GM23338 (cell line): ENCODE data around the gene C1orf174. TPM values are rescaled to one million over a fixed set of nuclear protein-coding genes. Genes with fewer than 3 reads are reported as not detected.

ENCODE experiments used
- ATAC-seq: fragments of 200-7000 bp; cut with Tn5 transposase; 3 replicates; pipeline ENCODE4 v1.9.1; 2020
- DNase-seq: peaks from one replicate; pipeline ENCODE4 v3.0.0-alpha.2; 2015; ENCODE audit warnings: low spot score
- H2AFZ ChIP-seq: fragments of 200-600 bp; sonication (generic); 2 replicates; pipeline ENCODE4 v1.8.0; 2016; ENCODE audit warnings: antibody characterized with exemption, mild to moderate bottlenecking, moderate library complexity
- H3F3A ChIP-seq: fragments of 200-600 bp; sonication (generic); replicated peaks from 2 replicates; pipeline ENCODE4 v1.8.0; 2017; ENCODE audit warnings: antibody characterized with exemption, mixed run types, low read depth
- H3K27ac ChIP-seq: fragments of 200-600 bp; sonication (generic); 2 replicates; pipeline ENCODE4 v1.6.1; 2016; ENCODE audit warnings: low read depth
- H3K27me3 ChIP-seq: fragments of 200-600 bp; sonication (generic); 2 replicates; pipeline ENCODE4 v1.8.0; 2016; ENCODE audit warnings: mild to moderate bottlenecking, mixed run types, moderate library complexity; ENCODE audit not compliant: insufficient read depth
- H3K36me3 ChIP-seq: fragments of 200-600 bp; sonication (generic); 2 replicates; pipeline ENCODE4 v1.8.0; 2016; ENCODE audit warnings: mild to moderate bottlenecking; ENCODE audit not compliant: insufficient read depth
- H3K4me1 ChIP-seq: fragments of 200-600 bp; sonication (generic); 2 replicates; pipeline ENCODE4 v1.8.0; 2016; ENCODE audit warnings: mild to moderate bottlenecking, moderate library complexity; ENCODE audit not compliant: insufficient read depth
- H3K4me2 ChIP-seq: fragments of 200-600 bp; sonication (generic); 2 replicates; pipeline ENCODE4 v1.7.1; 2017; ENCODE audit warnings: mixed run types
- H3K4me3 ChIP-seq: fragments of 200-600 bp; sonication (generic); 2 replicates; pipeline ENCODE4 v1.6.1; 2016; ENCODE audit warnings: mixed run types
- H3K79me2 ChIP-seq: fragments of 200-600 bp; sonication (generic); replicated peaks from 2 replicates; pipeline ENCODE4 v1.8.0; 2017; ENCODE audit warnings: mild to moderate bottlenecking; ENCODE audit not compliant: insufficient read depth
- H3K9me2 ChIP-seq: fragments of 200-600 bp; sonication (generic); 2 replicates; pipeline ENCODE4 v1.8.0; 2017; ENCODE audit not compliant: insufficient read depth
- H4K20me1 ChIP-seq: fragments of 200-600 bp; sonication (generic); replicated peaks from 2 replicates; pipeline ENCODE4 v1.8.0; 2017; ENCODE audit warnings: mild to moderate bottlenecking; ENCODE audit not compliant: insufficient read depth
- H3K27ac Mint-ChIP-seq: 2 replicates; pipeline ENCODE4 v1.8.0; 2020; ENCODE audit warnings: inconsistent platforms, mild to moderate bottlenecking, moderate library complexity, mixed read lengths
- H3K27me3 Mint-ChIP-seq: 3 replicates; pipeline ENCODE4 v1.8.0; 2022; ENCODE audit warnings: low read depth, mild to moderate bottlenecking, moderate library complexity, mixed read lengths, inconsistent platforms; ENCODE audit not compliant: insufficient read depth, poor library complexity
- H3K36me3 Mint-ChIP-seq: 3 replicates; pipeline ENCODE4 v1.8.0; 2021; ENCODE audit warnings: low read depth, mild to moderate bottlenecking, inconsistent platforms, moderate library complexity, mixed read lengths
- H3K4me1 Mint-ChIP-seq: 3 replicates; pipeline ENCODE4 v1.8.0; 2020; ENCODE audit warnings: mild to moderate bottlenecking, inconsistent platforms, mixed read lengths
- H3K4me3 Mint-ChIP-seq: 3 replicates; pipeline ENCODE4 v1.8.0; 2021; ENCODE audit warnings: moderate library complexity, mild to moderate bottlenecking, inconsistent platforms, mixed read lengths
- H3K9me3 Mint-ChIP-seq: 3 replicates; pipeline ENCODE4 v1.8.0; 2020; ENCODE audit warnings: moderate library complexity, mild to moderate bottlenecking, inconsistent platforms, mixed read lengths
- CREB1 ChIP-seq: fragments of 250-450 bp; sonication (Bioruptor Pico); IDR thresholded peaks from 2 replicates; pipeline ENCODE4 v1.5.0; 2020; ENCODE audit warnings: low read depth, mild to moderate bottlenecking, moderate library complexity
- JUNB ChIP-seq: IDR thresholded peaks from one replicate; pipeline ENCODE4 v1.6.1; 2016; ENCODE audit warnings: antibody characterized with exemption; ENCODE audit not compliant: unreplicated experiment
- NANOG ChIP-seq: IDR thresholded peaks from 2 replicates; pipeline ENCODE4 v1.6.1; 2016; ENCODE audit warnings: antibody characterized with exemption, borderline replicate concordance
- POLR2AphosphoS5 ChIP-seq: IDR thresholded peaks from 2 replicates; pipeline ENCODE4 v1.6.1; 2016; ENCODE audit warnings: antibody characterized with exemption, low read depth
- ZNF114 ChIP-seq: fragments of 250-450 bp; sonication (Bioruptor Pico); IDR thresholded peaks from 2 replicates; pipeline ENCODE4 v1.5.0; 2020; ENCODE audit warnings: mild to moderate bottlenecking, moderate library complexity
- ZNF331 ChIP-seq: fragments of 250-450 bp; sonication (Bioruptor Pico); IDR thresholded peaks from 2 replicates; pipeline ENCODE4 v1.5.0; 2020; ENCODE audit warnings: low read depth, mild to moderate bottlenecking, moderate library complexity
- polyA plus RNA-seq: library from polyadenylated mRNA; unstranded; fragments of >200 nt; fragmentation: Nextera tagmentation; extraction: Ambion mirVana; gene quantifications from 2 replicates; pipeline ENCODE4 v1.2.1, GENCODE V29; 2016
- total RNA-seq: library from RNA; depleted of rRNA; stranded (reverse); fragments of >200 nt; shearing (Covaris generic); gene quantifications from 2 replicates; pipeline ENCODE4 v1.2.3, GENCODE V29; 2014
- TF ChIP-seq, protein P1 (sequence below), 2 experiments: fragments of 200-600 bp in 1 of 2; sonication (generic) in 1 of 2; conservative IDR thresholded peaks; 2 replicates each; pipeline versions ENCODE4 v1.5.1 to v1.6.1; 2016 to 2017; ENCODE audit warnings: antibody characterized with exemption in 2 of 2, low read depth in 2 of 2, mild to moderate bottlenecking in 2 of 2, moderate library complexity in 1 of 2
- TF ChIP-seq, protein P2 (sequence below): fragments of 250-450 bp; sonication (Bioruptor Pico); IDR thresholded peaks from 2 replicates; pipeline ENCODE4 v1.5.0; 2020; ENCODE audit warnings: mild to moderate bottlenecking, moderate library complexity
- TF ChIP-seq, protein P3 (sequence below): IDR thresholded peaks from 2 replicates; pipeline ENCODE4 v1.6.1; 2016; ENCODE audit warnings: antibody characterized with exemption

Gene C1orf174
- total and polyA plus RNA-seq, 2 experiments from 2014 or later, result 28.5 to 28.7 TPM

DNA sequence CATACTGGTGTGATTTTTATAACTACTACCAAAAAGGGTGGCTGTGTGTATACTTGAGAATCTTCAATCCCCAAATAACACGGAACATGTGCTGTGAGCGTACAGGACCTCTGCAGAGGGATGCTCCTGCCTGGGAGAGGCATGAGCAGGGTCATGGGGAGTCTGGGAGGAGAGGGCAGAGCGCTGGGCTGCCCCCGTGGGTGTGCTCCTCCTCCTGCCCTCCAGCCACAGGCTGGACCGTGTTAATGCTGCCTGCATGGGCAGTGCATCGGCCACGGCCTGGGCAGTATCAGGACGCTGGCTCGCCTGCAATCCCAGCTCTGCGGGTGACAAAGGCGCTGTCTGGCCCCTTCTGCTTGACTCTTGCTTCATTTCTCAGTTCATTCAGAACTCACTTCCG, 49.2 kb downstream of the C1orf174 start:
- no peak for TF ChIP-seq JUNB
- TF ChIP-seq, protein P1, sequence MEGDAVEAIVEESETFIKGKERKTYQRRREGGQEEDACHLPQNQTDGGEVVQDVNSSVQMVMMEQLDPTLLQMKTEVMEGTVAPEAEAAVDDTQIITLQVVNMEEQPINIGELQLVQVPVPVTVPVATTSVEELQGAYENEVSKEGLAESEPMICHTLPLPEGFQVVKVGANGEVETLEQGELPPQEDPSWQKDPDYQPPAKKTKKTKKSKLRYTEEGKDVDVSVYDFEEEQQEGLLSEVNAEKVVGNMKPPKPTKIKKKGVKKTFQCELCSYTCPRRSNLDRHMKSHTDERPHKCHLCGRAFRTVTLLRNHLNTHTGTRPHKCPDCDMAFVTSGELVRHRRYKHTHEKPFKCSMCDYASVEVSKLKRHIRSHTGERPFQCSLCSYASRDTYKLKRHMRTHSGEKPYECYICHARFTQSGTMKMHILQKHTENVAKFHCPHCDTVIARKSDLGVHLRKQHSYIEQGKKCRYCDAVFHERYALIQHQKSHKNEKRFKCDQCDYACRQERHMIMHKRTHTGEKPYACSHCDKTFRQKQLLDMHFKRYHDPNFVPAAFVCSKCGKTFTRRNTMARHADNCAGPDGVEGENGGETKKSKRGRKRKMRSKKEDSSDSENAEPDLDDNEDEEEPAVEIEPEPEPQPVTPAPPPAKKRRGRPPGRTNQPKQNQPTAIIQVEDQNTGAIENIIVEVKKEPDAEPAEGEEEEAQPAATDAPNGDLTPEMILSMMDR (conservative IDR thresholded peaks at IDR 0.05; ENCODE audit: low read depth in 2 of 2), result no peak
- no peak for TF ChIP-seq NANOG
- no peak for TF ChIP-seq ZNF114
- no peak for TF ChIP-seq POLR2AphosphoS5
- H3K27ac ChIP-seq, result no peak overlapping the region
- H3K4me1 ChIP-seq, result no peaks in the 10 kb centered on the region
- H2AFZ ChIP-seq, result no peak overlapping the region
- no peaks in the 10 kb centered on the region for H3K9me3 Mint-ChIP-seq
- H3K27me3 Mint-ChIP-seq, result peaks cover 7% of the 10 kb centered on the region
- peaks cover 25% of the 10 kb centered on the region for H3K79me2 ChIP-seq
- peaks cover 7% of the 10 kb centered on the region; the same call in 1 of the 3 replicates for H3K4me1 Mint-ChIP-seq
- no peak overlapping the region for H3K4me3 Mint-ChIP-seq
- no peaks in the 10 kb centered on the region for H3K36me3 ChIP-seq
- H3K36me3 Mint-ChIP-seq, result no peaks in the 10 kb centered on the region
- no peaks in the 10 kb centered on the region for H3K27me3 ChIP-seq
- no peak overlapping the region for H3K4me3 ChIP-seq
- no peaks in the 10 kb centered on the region; the same call in 1 of the 2 replicates for H4K20me1 ChIP-seq
- no peak for DNase-seq
- no peaks in the 10 kb centered on the region for H3F3A ChIP-seq
- no peak for ATAC-seq
- no peaks in the 10 kb centered on the region for H3K9me2 ChIP-seq
- no peak overlapping the region for H3K4me2 ChIP-seq
- H3K27ac Mint-ChIP-seq, result no peak overlapping the region

DNA sequence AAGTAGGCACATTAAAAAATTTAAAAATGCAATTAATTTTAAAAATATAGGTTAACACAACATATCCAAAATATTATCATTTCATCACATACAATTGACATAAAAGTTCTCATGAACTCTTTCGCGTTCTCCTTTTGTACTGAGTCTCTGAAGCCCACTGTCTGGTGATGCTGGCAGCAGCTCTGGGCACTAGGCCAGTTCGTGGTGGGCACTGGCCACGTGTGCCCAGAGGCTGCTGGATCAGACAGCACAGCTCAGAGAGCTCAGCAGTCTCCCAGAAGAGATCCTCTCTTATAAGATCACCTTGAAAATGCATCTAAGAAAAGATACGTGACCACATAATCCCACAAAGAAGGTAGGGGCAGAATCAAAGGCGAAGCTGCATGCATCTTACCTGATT, 53.0 kb downstream of the C1orf174 start:
- no peaks in the 10 kb centered on the region for H3K9me2 ChIP-seq
- no peaks in the 10 kb centered on the region for H3K4me1 Mint-ChIP-seq
- H2AFZ ChIP-seq, result no peak overlapping the region
- no peaks in the 10 kb centered on the region; the same call in 1 of the 2 replicates for H4K20me1 ChIP-seq
- H3K27me3 ChIP-seq, result no peaks in the 10 kb centered on the region
- no peaks in the 10 kb centered on the region for H3K79me2 ChIP-seq
- H3K36me3 ChIP-seq, result 0 out of 2 replicates have a peak, but pooled peaks cover 4% of the 10 kb centered on the region
- H3K4me3 ChIP-seq, result no peak overlapping the region
- no peak overlapping the region for H3K27ac ChIP-seq
- no peaks in the 10 kb centered on the region for H3K4me1 ChIP-seq
- H3K4me2 ChIP-seq, result no peak overlapping the region
- peaks cover 2% of the 10 kb centered on the region for H3K27me3 Mint-ChIP-seq
- H3K36me3 Mint-ChIP-seq, result peaks cover 16% of the 10 kb centered on the region; the same call in 2 of the 3 replicates
- no peak for DNase-seq
- H3K9me3 Mint-ChIP-seq, result no peaks in the 10 kb centered on the region
- H3K27ac Mint-ChIP-seq, result no peak overlapping the region
- H3K4me3 Mint-ChIP-seq, result no peak overlapping the region
- H3F3A ChIP-seq, result no peaks in the 10 kb centered on the region
- ATAC-seq, result no peak
- TF ChIP-seq, protein P2, sequence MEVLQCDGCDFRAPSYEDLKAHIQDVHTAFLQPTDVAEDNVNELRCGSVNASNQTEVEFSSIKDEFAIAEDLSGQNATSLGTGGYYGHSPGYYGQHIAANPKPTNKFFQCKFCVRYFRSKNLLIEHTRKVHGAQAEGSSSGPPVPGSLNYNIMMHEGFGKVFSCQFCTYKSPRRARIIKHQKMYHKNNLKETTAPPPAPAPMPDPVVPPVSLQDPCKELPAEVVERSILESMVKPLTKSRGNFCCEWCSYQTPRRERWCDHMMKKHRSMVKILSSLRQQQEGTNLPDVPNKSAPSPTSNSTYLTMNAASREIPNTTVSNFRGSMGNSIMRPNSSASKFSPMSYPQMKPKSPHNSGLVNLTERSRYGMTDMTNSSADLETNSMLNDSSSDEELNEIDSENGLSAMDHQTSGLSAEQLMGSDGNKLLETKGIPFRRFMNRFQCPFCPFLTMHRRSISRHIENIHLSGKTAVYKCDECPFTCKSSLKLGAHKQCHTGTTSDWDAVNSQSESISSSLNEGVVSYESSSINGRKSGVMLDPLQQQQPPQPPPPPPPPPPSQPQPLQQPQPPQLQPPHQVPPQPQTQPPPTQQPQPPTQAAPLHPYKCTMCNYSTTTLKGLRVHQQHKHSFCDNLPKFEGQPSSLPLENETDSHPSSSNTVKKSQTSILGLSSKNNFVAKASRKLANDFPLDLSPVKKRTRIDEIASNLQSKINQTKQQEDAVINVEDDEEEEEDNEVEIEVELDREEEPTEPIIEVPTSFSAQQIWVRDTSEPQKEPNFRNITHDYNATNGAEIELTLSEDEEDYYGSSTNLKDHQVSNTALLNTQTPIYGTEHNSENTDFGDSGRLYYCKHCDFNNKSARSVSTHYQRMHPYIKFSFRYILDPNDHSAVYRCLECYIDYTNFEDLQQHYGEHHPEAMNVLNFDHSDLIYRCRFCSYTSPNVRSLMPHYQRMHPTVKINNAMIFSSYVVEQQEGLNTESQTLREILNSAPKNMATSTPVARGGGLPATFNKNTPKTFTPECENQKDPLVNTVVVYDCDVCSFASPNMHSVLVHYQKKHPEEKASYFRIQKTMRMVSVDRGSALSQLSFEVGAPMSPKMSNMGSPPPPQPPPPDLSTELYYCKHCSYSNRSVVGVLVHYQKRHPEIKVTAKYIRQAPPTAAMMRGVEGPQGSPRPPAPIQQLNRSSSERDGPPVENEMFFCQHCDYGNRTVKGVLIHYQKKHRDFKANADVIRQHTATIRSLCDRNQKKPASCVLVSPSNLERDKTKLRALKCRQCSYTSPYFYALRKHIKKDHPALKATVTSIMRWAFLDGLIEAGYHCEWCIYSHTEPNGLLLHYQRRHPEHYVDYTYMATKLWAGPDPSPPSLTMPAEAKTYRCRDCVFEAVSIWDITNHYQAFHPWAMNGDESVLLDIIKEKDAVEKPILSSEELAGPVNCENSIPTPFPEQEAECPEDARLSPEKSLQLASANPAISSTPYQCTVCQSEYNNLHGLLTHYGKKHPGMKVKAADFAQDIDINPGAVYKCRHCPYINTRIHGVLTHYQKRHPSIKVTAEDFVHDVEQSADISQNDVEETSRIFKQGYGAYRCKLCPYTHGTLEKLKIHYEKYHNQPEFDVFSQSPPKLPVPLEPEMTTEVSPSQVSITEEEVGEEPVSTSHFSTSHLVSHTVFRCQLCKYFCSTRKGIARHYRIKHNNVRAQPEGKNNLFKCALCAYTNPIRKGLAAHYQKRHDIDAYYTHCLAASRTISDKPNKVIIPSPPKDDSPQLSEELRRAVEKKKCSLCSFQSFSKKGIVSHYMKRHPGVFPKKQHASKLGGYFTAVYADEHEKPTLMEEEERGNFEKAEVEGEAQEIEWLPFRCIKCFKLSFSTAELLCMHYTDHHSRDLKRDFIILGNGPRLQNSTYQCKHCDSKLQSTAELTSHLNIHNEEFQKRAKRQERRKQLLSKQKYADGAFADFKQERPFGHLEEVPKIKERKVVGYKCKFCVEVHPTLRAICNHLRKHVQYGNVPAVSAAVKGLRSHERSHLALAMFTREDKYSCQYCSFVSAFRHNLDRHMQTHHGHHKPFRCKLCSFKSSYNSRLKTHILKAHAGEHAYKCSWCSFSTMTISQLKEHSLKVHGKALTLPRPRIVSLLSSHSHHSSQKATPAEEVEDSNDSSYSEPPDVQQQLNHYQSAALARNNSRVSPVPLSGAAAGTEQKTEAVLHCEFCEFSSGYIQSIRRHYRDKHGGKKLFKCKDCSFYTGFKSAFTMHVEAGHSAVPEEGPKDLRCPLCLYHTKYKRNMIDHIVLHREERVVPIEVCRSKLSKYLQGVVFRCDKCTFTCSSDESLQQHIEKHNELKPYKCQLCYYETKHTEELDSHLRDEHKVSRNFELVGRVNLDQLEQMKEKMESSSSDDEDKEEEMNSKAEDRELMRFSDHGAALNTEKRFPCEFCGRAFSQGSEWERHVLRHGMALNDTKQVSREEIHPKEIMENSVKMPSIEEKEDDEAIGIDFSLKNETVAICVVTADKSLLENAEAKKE (CRISPR knock-in tag), result no peak
- no peak for TF ChIP-seq NANOG
- TF ChIP-seq, protein P1 (conservative IDR thresholded peaks at IDR 0.05; ENCODE audit: low read depth in 2 of 2), result no peak
- no peak for TF ChIP-seq JUNB
- no peak for TF ChIP-seq ZNF331 (CRISPR knock-in tag)
- TF ChIP-seq ZNF114, result no peak
- TF ChIP-seq, protein P3, sequence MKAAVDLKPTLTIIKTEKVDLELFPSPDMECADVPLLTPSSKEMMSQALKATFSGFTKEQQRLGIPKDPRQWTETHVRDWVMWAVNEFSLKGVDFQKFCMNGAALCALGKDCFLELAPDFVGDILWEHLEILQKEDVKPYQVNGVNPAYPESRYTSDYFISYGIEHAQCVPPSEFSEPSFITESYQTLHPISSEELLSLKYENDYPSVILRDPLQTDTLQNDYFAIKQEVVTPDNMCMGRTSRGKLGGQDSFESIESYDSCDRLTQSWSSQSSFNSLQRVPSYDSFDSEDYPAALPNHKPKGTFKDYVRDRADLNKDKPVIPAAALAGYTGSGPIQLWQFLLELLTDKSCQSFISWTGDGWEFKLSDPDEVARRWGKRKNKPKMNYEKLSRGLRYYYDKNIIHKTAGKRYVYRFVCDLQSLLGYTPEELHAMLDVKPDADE, result no peak
- TF ChIP-seq CREB1 (CRISPR knock-in tag), result no peak
